ENCODE data around the gene AP5B1.
"Not testable (repeated sequence)": the region's sequence is repeated elsewhere in the genome, so short reads cannot be mapped to it uniquely, and the experiment has no call there.

GRCh38 chr11:65762169-65762568 is 18.6 kb downstream of the AP5B1 start:
- TF ChIP-seq, protein P1, sequence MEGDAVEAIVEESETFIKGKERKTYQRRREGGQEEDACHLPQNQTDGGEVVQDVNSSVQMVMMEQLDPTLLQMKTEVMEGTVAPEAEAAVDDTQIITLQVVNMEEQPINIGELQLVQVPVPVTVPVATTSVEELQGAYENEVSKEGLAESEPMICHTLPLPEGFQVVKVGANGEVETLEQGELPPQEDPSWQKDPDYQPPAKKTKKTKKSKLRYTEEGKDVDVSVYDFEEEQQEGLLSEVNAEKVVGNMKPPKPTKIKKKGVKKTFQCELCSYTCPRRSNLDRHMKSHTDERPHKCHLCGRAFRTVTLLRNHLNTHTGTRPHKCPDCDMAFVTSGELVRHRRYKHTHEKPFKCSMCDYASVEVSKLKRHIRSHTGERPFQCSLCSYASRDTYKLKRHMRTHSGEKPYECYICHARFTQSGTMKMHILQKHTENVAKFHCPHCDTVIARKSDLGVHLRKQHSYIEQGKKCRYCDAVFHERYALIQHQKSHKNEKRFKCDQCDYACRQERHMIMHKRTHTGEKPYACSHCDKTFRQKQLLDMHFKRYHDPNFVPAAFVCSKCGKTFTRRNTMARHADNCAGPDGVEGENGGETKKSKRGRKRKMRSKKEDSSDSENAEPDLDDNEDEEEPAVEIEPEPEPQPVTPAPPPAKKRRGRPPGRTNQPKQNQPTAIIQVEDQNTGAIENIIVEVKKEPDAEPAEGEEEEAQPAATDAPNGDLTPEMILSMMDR (IDR thresholded peaks at IDR 0.05) = not testable (repeated sequence)
- TF ChIP-seq POLR2A (IDR thresholded peaks at IDR 0.05) = not testable (repeated sequence)
